GM23338 (cell line): Measurements from ENCODE around the gene RPAP2. TPM values are rescaled to one million over a fixed set of nuclear protein-coding genes. Genes with fewer than 3 reads are reported as not detected.

ENCODE experiments used
- ATAC-seq: fragments of 200-7000 bp; cut with Tn5 transposase; 3 replicates; pipeline ENCODE4 v1.9.1; 2020
- DNase-seq: peaks from one replicate; pipeline ENCODE4 v3.0.0-alpha.2; 2015; ENCODE audit warnings: low spot score
- H2AFZ ChIP-seq: fragments of 200-600 bp; sonication (generic); 2 replicates; pipeline ENCODE4 v1.8.0; 2016; ENCODE audit warnings: antibody characterized with exemption, mild to moderate bottlenecking, moderate library complexity
- H3F3A ChIP-seq: fragments of 200-600 bp; sonication (generic); replicated peaks from 2 replicates; pipeline ENCODE4 v1.8.0; 2017; ENCODE audit warnings: antibody characterized with exemption, mixed run types, low read depth
- H3K27ac ChIP-seq: fragments of 200-600 bp; sonication (generic); 2 replicates; pipeline ENCODE4 v1.6.1; 2016; ENCODE audit warnings: low read depth
- H3K27me3 ChIP-seq: fragments of 200-600 bp; sonication (generic); 2 replicates; pipeline ENCODE4 v1.8.0; 2016; ENCODE audit warnings: mild to moderate bottlenecking, mixed run types, moderate library complexity; ENCODE audit not compliant: insufficient read depth
- H3K36me3 ChIP-seq: fragments of 200-600 bp; sonication (generic); 2 replicates; pipeline ENCODE4 v1.8.0; 2016; ENCODE audit warnings: mild to moderate bottlenecking; ENCODE audit not compliant: insufficient read depth
- H3K4me1 ChIP-seq: fragments of 200-600 bp; sonication (generic); 2 replicates; pipeline ENCODE4 v1.8.0; 2016; ENCODE audit warnings: mild to moderate bottlenecking, moderate library complexity; ENCODE audit not compliant: insufficient read depth
- H3K4me2 ChIP-seq: fragments of 200-600 bp; sonication (generic); 2 replicates; pipeline ENCODE4 v1.7.1; 2017; ENCODE audit warnings: mixed run types
- H3K4me3 ChIP-seq: fragments of 200-600 bp; sonication (generic); 2 replicates; pipeline ENCODE4 v1.6.1; 2016; ENCODE audit warnings: mixed run types
- H3K79me2 ChIP-seq: fragments of 200-600 bp; sonication (generic); replicated peaks from 2 replicates; pipeline ENCODE4 v1.8.0; 2017; ENCODE audit warnings: mild to moderate bottlenecking; ENCODE audit not compliant: insufficient read depth
- H3K9me2 ChIP-seq: fragments of 200-600 bp; sonication (generic); 2 replicates; pipeline ENCODE4 v1.8.0; 2017; ENCODE audit not compliant: insufficient read depth
- H4K20me1 ChIP-seq: fragments of 200-600 bp; sonication (generic); replicated peaks from 2 replicates; pipeline ENCODE4 v1.8.0; 2017; ENCODE audit warnings: mild to moderate bottlenecking; ENCODE audit not compliant: insufficient read depth
- H3K27ac Mint-ChIP-seq: 2 replicates; pipeline ENCODE4 v1.8.0; 2020; ENCODE audit warnings: inconsistent platforms, mild to moderate bottlenecking, moderate library complexity, mixed read lengths
- H3K27me3 Mint-ChIP-seq: 3 replicates; pipeline ENCODE4 v1.8.0; 2022; ENCODE audit warnings: low read depth, mild to moderate bottlenecking, moderate library complexity, mixed read lengths, inconsistent platforms; ENCODE audit not compliant: insufficient read depth, poor library complexity
- H3K36me3 Mint-ChIP-seq: 3 replicates; pipeline ENCODE4 v1.8.0; 2021; ENCODE audit warnings: low read depth, mild to moderate bottlenecking, inconsistent platforms, moderate library complexity, mixed read lengths
- H3K4me1 Mint-ChIP-seq: 3 replicates; pipeline ENCODE4 v1.8.0; 2020; ENCODE audit warnings: mild to moderate bottlenecking, inconsistent platforms, mixed read lengths
- H3K4me3 Mint-ChIP-seq: 3 replicates; pipeline ENCODE4 v1.8.0; 2021; ENCODE audit warnings: moderate library complexity, mild to moderate bottlenecking, inconsistent platforms, mixed read lengths
- H3K9me3 Mint-ChIP-seq: 3 replicates; pipeline ENCODE4 v1.8.0; 2020; ENCODE audit warnings: moderate library complexity, mild to moderate bottlenecking, inconsistent platforms, mixed read lengths
- CTCF ChIP-seq, 2 experiments: fragments of 200-600 bp in 1 of 2; sonication (generic) in 1 of 2; conservative IDR thresholded peaks; 2 replicates each; pipeline versions ENCODE4 v1.5.1 to v1.6.1; 2016 to 2017; ENCODE audit warnings: antibody characterized with exemption in 2 of 2, low read depth in 2 of 2, mild to moderate bottlenecking in 2 of 2, moderate library complexity in 1 of 2
- ETS1 ChIP-seq: IDR thresholded peaks from 2 replicates; pipeline ENCODE4 v1.6.1; 2016; ENCODE audit warnings: antibody characterized with exemption
- EZH2 ChIP-seq: fragments of 200-600 bp; sonication (generic); IDR thresholded peaks from one replicate; pipeline ENCODE4 v1.8.0; 2017; ENCODE audit warnings: antibody characterized with exemption, mild to moderate bottlenecking, low read depth; ENCODE audit not compliant: unreplicated experiment
- EZH2phosphoT487 ChIP-seq: fragments of 200-600 bp; sonication (generic); IDR thresholded peaks from one replicate; pipeline ENCODE4 v1.8.1; 2018; ENCODE audit warnings: antibody characterized with exemption; ENCODE audit not compliant: unreplicated experiment
- JUNB ChIP-seq: IDR thresholded peaks from one replicate; pipeline ENCODE4 v1.6.1; 2016; ENCODE audit warnings: antibody characterized with exemption; ENCODE audit not compliant: unreplicated experiment
- NANOG ChIP-seq: IDR thresholded peaks from 2 replicates; pipeline ENCODE4 v1.6.1; 2016; ENCODE audit warnings: antibody characterized with exemption, borderline replicate concordance
- POLR2AphosphoS5 ChIP-seq: IDR thresholded peaks from 2 replicates; pipeline ENCODE4 v1.6.1; 2016; ENCODE audit warnings: antibody characterized with exemption, low read depth
- REST ChIP-seq: IDR thresholded peaks from one replicate; pipeline ENCODE4 v1.6.1; 2018; ENCODE audit warnings: antibody characterized with exemption; ENCODE audit not compliant: unreplicated experiment
- STAT1 ChIP-seq: IDR thresholded peaks from one replicate; pipeline ENCODE4 v1.6.1; 2016; ENCODE audit warnings: antibody characterized with exemption; ENCODE audit not compliant: unreplicated experiment
- ZNF114 ChIP-seq: fragments of 250-450 bp; sonication (Bioruptor Pico); IDR thresholded peaks from 2 replicates; pipeline ENCODE4 v1.5.0; 2020; ENCODE audit warnings: mild to moderate bottlenecking, moderate library complexity
- ZNF331 ChIP-seq: fragments of 250-450 bp; sonication (Bioruptor Pico); IDR thresholded peaks from 2 replicates; pipeline ENCODE4 v1.5.0; 2020; ENCODE audit warnings: low read depth, mild to moderate bottlenecking, moderate library complexity
- polyA plus RNA-seq: library from polyadenylated mRNA; unstranded; fragments of >200 nt; fragmentation: Nextera tagmentation; extraction: Ambion mirVana; gene quantifications from 2 replicates; pipeline ENCODE4 v1.2.1, GENCODE V29; 2016
- total RNA-seq: library from RNA; depleted of rRNA; stranded (reverse); fragments of >200 nt; shearing (Covaris generic); gene quantifications from 2 replicates; pipeline ENCODE4 v1.2.3, GENCODE V29; 2014

RPAP2 gene
- total and polyA plus RNA-seq, 2 experiments from 2014 or later: 26.6 to 30.4 TPM

GRCh38 chr1:92445865-92446264 is 147.0 kb downstream of the RPAP2 start:
- no peaks in the 10 kb centered on the region for H3K27me3 Mint-ChIP-seq
- H3K27ac ChIP-seq: no peak overlapping the region
- peaks cover 3% of the 10 kb centered on the region; the same call in 1 of the 2 replicates for H3K4me1 ChIP-seq
- H3K27ac Mint-ChIP-seq: no peak overlapping the region
- H3K4me3 ChIP-seq: no peak overlapping the region
- no peaks in the 10 kb centered on the region for H3K36me3 Mint-ChIP-seq
- TF ChIP-seq POLR2AphosphoS5 (no peak), EZH2 (no peak), JUNB (no peak), ZNF114 (no peak), CTCF (conservative IDR thresholded peaks at IDR 0.05; ENCODE audit: low read depth in 2 of 2) (no peak), EZH2phosphoT487 (no peak), NANOG (no peak), STAT1 (no peak), ETS1 (no peak), ZNF331 (CRISPR knock-in tag) (no peak)
- H2AFZ ChIP-seq: no peak overlapping the region
- DNase-seq (no peak), ATAC-seq (no peak)
- H4K20me1 ChIP-seq: no peaks in the 10 kb centered on the region
- H3K9me2 ChIP-seq: no peaks in the 10 kb centered on the region
- H3K9me3 Mint-ChIP-seq: no peaks in the 10 kb centered on the region
- H3K4me1 Mint-ChIP-seq: peaks cover 21% of the 10 kb centered on the region
- H3K79me2 ChIP-seq: no peaks in the 10 kb centered on the region
- no peak overlapping the region for H3K4me3 Mint-ChIP-seq
- H3K4me2 ChIP-seq: no peak overlapping the region
- H3K36me3 ChIP-seq: no peaks in the 10 kb centered on the region; the same call in 1 of the 2 replicates
- H3F3A ChIP-seq: no peaks in the 10 kb centered on the region
- H3K27me3 ChIP-seq: no peaks in the 10 kb centered on the region

GRCh38 chr1:92446546-92446945 is 147.7 kb downstream of the RPAP2 start:
- Histone ChIP-seq H4K20me1 (no peaks in the 10 kb centered on the region), H3K36me3 (no peaks in the 10 kb centered on the region; the same call in 1 of the 2 replicates), H3K27me3 (no peaks in the 10 kb centered on the region), H2AFZ (peak overlapping the region; percentile 72; the same call in 1 of the 2 replicates), H3K4me2 (no peak overlapping the region), H3F3A (no peaks in the 10 kb centered on the region), H3K27ac (no peak overlapping the region), H3K79me2 (no peaks in the 10 kb centered on the region), H3K4me3 (no peak overlapping the region), H3K4me1 (peaks cover 3% of the 10 kb centered on the region; the same call in 1 of the 2 replicates), H3K9me2 (no peaks in the 10 kb centered on the region)
- ATAC-seq (no peak), DNase-seq (no peak)
- no peak overlapping the region for H3K4me3 Mint-ChIP-seq
- no peaks in the 10 kb centered on the region for H3K36me3 Mint-ChIP-seq
- H3K27me3 Mint-ChIP-seq: no peaks in the 10 kb centered on the region
- H3K9me3 Mint-ChIP-seq: no peaks in the 10 kb centered on the region
- H3K4me1 Mint-ChIP-seq: peaks cover 20% of the 10 kb centered on the region
- H3K27ac Mint-ChIP-seq: no peak overlapping the region
- no peak for TF ChIP-seq NANOG
- no peak for TF ChIP-seq CTCF (conservative IDR thresholded peaks at IDR 0.05; ENCODE audit: low read depth in 2 of 2)
- TF ChIP-seq ZNF331 (CRISPR knock-in tag): no peak
- TF ChIP-seq REST: no peak
